M059J (cell line): Measurements from ENCODE around the gene CDKN2C. TPM values are rescaled to one million over a fixed set of nuclear protein-coding genes. Genes with fewer than 3 reads are reported as not detected.

Experiments
- DNase-seq: peaks from one replicate; pipeline ENCODE4 v3.0.0-alpha.2; 2012; ENCODE audit warnings: low read depth
- total RNA-seq: library from RNA; depleted of rRNA; stranded (reverse); fragments of >200 nt; shearing (Covaris generic); gene quantifications from 2 replicates; pipeline ENCODE4 v1.2.3, GENCODE V29; 2014

CDKN2C gene
- total RNA-seq, 1 experiment from 2014 or later: 243 TPM

DNA sequence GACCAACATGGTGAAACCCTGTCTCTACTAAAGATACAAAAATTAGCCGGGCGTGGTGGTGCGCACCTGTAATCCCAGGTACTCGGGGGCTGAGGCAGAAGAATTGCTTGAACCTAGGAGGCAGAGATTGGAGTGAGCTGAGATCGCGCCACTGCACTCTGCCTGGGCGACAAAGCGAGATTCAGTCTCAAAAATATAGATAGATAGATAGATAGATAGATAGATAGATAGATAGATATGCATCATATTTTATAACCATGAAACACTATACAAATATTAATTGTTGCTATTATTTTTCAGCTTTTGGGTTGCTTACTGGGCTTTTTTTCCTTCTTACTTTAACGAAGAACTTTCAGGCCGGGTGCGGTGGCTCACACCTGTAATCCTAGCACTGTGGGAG, 5.2 kb upstream of the CDKN2C start:
- DNase-seq: no peak

DNA sequence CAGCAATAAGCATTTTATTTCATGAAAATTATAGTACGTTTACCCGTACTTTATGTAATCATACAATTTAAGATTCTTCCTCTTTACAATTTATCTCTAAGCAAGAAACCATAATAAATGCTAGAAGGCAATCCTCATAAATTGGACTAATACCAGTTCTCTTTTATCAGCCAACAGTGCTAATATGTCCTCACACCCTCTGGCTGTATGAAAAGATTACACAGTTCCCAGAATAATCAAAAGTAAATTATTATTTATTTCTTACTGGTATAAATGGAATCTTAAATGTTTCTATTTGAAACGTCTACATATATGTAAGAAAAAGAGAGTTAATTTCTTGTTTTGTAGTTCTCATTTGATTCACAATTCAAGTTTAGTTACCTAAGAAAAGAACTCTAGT, 3.1 kb upstream of the CDKN2C start:
- peak; percentile 22 for DNase-seq

- DNase-seq: peak; percentile 72
These were observed 2.5 kb upstream of the CDKN2C start for GRCh38 chr1:50967416-50968157.

DNA sequence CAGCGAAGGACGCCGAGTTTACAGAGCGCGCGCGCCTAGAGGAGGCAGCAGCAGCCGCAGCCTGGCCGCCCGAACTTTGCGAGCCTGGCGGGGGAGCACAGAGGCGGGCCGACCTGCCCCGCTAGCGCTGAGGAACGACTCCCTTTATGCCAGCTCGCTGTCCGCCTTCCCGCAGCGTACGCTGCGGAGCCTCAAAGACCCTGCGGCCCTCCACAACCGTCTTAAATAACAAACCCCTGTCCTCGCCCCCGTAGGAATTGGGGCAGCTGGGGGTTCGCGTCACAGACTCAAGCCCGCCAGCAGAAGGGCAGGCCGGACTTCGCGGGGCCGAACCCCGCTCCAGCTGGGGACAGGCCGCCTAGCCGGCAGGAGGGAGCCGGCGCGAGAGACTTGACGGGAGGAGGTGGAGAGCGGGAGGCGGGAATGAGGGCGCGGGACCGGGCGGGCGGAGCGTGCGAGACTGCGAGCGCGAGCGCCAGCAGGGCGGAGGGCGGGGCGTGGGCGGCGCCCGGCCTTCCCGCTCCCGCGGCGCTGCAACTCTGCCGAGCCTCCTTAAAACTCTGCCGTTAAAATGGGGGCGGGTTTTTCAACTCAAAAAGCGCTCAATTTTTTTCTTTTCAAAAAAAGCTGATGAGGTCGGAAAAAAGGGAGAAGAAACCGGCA, 1.8 kb upstream of the CDKN2C start:
- peak; percentile 92 for DNase-seq

GRCh38 chr1:50968821-50969610, 1.0 kb upstream of the CDKN2C start:
- no peak for DNase-seq

GRCh38 chr1:50970509-50970887, 453 bp downstream of the CDKN2C start:
- peak; percentile 50 for DNase-seq

DNA sequence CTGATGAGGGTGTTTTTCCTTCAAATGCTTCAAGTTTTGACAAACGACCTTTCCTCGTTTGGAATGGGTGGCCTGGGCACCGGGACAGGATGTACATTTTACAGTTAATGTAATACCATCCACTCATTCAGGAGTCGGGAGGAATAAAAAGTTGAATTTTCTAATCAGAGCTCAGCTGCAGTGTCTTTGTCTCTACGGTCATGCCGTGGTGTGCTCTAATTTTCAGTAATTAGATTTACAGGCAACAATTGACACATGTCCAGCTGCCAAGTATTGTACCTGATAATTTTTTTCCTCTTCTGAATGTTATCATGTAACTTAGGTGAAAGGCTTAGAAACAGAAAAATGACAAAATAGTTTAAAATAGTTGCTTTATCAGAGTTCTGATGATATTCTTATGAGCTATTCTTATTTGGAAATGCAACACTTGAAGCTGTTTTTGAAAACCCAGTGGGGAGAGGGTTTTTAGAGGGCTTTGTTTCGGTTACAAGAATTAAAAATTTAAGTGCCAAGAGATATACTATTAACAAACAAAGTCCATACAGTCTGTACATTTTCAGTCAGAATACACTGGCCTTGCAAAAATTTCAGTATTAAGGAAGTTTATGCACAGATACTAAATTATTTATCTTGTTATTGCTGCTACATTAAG, 1.0 kb downstream of the CDKN2C start:
- DNase-seq: peak; percentile 39

DNA sequence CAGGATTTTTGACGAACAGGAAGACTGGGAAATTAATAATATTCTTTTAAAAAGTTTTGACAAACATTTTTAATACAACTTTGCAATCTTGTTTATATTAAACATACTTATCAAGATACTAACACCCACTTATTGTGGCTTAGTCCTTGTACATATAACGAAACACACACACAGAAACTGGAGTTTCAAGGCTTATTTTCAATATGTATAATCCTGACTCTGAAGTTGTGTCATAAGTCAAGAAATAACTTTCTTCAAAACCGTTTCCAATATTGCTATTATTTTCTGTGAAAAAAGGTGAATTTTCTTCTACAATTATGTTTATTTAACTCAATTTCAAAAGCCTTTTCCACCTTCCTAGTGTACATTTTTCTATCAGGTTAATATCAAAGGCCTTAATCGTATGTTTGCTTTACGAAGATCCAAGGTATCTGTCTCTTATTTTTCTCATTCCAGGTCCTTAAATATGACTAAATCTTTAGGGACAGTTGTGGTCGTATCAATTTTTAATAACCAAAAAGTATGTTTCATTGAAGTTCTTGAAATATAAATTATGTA, 1.8 kb downstream of the CDKN2C start:
- peak; percentile 21 for DNase-seq

DNA sequence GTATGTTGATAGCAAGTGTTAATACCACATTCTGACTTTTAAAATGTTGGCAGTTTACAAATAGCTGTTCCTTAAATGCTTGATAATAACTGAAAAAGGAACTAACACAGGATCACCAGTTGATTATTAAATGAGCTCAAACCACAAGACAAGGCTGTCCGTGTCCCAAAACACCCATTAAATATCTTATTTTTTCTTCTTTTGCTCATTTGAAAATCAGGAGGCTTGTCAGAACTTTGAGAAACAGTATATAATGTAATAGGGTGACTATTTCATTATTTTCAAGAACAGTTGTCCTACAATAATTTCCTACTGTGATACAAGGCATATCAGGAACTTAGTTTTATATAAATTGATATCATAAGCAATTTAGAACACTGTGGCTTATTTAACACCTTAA, 2.7 kb downstream of the CDKN2C start:
- peak; percentile 33 for DNase-seq

DNA sequence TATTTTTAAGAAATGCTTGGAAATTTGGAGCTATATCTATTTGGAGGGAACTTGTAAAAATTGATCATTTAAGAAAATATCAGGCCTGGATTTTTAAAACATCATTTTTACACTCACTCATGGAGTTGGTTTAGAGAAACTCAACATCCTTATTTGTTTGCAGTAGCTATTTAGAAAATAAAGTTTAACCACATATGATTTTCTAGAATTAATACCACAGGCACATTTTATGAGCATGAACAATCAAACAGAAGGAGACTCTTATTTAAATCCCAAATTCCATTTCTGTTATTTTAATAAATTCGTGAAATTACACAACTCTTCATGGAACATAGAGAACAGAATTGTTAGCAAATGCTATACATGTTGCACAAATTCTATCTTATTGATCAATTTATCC, 3.2 kb downstream of the CDKN2C start:
- no peak for DNase-seq

GRCh38 chr1:50973875-50974617, 4.0 kb downstream of the CDKN2C start:
- DNase-seq: peak; percentile 73

GRCh38 chr1:50974618-50974935, 4.5 kb downstream of the CDKN2C start:
- peak; percentile 65 for DNase-seq

- peak; percentile 75 for DNase-seq
These were observed 5.4 kb downstream of the CDKN2C start for GRCh38 chr1:50975436-50975835.

DNA sequence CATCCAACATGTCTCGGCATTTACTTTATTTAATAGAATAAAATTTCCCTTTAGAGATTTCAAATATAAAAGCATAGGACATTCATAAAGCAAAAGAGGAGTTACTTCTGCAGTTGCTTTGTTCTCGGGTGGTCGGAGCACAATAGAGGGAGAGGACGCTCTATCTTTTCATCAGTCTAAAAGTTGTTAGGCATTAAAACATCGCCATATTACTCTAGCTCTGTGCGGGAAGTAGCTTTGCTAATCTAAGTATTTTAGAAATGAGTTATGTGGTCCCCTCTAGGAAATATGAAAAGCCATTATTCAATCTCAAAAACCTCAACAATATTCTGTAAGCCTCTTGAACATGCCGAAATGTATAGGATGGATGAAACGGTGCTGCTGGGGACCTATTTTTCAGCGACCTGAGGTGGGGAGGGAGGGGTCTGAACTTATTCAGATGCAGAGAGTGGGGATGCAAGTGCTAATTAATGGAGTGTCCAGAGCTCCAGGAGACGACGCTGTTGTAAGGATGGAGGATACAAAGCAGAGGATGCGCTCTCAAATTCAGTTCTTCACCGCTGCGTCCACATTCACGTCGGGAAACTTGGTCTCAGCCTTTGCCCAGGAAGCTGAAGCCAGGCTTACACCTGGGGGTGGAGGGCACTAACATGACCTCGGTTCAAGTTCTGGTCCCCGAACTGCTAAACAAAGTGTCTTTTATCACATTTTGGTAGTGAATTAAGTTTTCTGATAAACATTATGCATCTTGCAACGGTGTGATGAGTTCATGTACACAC, 6.3 kb downstream of the CDKN2C start:
- peak; percentile 70 for DNase-seq

- DNase-seq: peak; percentile 94
These were observed 7.0 kb downstream of the CDKN2C start for GRCh38 chr1:50976890-50977574.

- DNase-seq: peak; percentile 77
These were observed 7.6 kb downstream of the CDKN2C start for GRCh38 chr1:50977575-50978143.

- DNase-seq: peak; percentile 83
These were observed 8.3 kb downstream of the CDKN2C start for GRCh38 chr1:50978144-50978851.

DNA sequence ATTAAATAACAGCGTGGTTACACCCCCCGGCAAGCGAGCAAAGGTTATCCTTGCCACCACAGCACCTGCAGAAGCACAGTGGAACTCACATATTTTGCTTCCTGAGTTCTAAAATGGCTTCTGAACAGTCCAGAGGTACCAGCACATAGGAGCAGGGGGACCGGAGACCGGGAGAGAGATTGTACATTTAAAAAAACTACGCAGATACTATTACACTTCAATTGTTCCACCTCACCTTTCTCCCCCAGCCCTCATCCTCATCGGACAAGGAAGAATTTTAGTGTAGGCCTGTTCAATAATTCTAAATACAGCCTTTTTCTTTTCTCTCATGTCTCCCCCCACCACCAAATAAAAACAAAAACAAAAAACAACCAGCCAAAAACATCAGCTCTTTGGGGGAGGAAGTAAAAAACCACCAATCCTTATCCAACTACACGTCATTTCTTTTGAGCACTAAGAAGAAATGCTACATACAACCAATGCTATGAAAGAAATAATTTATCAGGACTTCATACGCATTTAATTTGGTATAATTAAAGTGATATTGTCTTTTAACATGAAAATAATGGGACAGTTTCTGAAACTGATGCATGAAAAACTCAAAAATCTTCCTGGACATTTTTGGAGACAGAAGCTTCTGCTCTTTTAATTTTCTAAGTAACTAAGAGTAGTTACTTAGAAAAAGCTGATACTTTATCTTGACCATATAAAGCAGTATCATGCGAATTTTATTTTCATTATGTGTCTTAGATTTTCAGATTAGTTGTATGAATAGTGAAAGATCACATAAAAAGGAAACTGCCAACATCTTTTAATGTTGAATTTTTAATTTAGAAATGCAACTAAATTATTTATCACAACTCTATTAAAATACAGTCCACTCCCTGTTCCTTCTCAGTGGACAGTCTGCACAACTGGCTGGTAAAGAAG, 9.1 kb downstream of the CDKN2C start:
- peak; percentile 79 for DNase-seq
